HT1080 (cell line): ENCODE results near the gene GMNN. TPM values are rescaled to one million over a fixed set of nuclear protein-coding genes. Genes with fewer than 3 reads are reported as not detected.
A peak's percentile ranks its signal among the peaks of the same experiment; 100 is the strongest.
"Not testable (repeated sequence)": the region's sequence is repeated elsewhere in the genome, so short reads cannot be mapped to it uniquely, and the experiment has no call there.

ENCODE experiments used
- DNase-seq: peaks from one replicate; pipeline ENCODE4 v3.0.0-alpha.2; 2015; ENCODE audit warnings: low read depth
- polyA plus RNA-seq, 2 experiments: library from polyadenylated mRNA; depleted of rRNA; stranded (reverse); fragments of >200 nt; gene quantifications; 2 replicates each; pipeline ENCODE4 v1.2.3, GENCODE V29; 2015
- total RNA-seq: library from RNA; depleted of rRNA; stranded (reverse); fragments of >200 nt; shearing (Covaris generic); gene quantifications from 2 replicates; pipeline ENCODE4 v1.2.3, GENCODE V29; 2014; rRNA removed

GMNN gene
- 78.2 and 78.9 TPM in 2 replicates for total RNA-seq
- 45.1 and 47.0 TPM in 2 replicates for polyA plus RNA-seq (2015; cell fraction: cytosol; rRNA removed)
- polyA plus RNA-seq (2015; cell fraction: nucleus; rRNA removed) = 43.5 and 46.5 TPM in 2 replicates

- DNase-seq = peak; percentile 93
Observed at GRCh38 chr6:24774696-24775519, at the start of gene GMNN. TSS of gene GMNN (plus strand) at chr6:24774937. CDS start at chr6:24777247, 2,310 bp downstream.

- DNase-seq = not testable (repeated sequence)
Observed at GRCh38 chr6:24730653-24731052, 44.1 kb upstream of the GMNN start.

GRCh38 chr6:24731456-24732134, 43.1 kb upstream of the GMNN start:
- DNase-seq = not testable (repeated sequence)

GRCh38 chr6:24734166-24734565, 40.6 kb upstream of the GMNN start:
- no peak for DNase-seq

- DNase-seq = not testable (repeated sequence)
Observed at GRCh38 chr6:24734710-24735109, 40.0 kb upstream of the GMNN start.

- DNase-seq = no peak
Observed at GRCh38 chr6:24738741-24739140, 36.0 kb upstream of the GMNN start.

- peak; percentile 63 for DNase-seq
Observed at GRCh38 chr6:24740861-24741260, 33.9 kb upstream of the GMNN start.

- no peak for DNase-seq
Observed at GRCh38 chr6:24742216-24742738, 32.5 kb upstream of the GMNN start.

- peak; percentile 98 for DNase-seq
Observed at GRCh38 chr6:24743265-24743943, 31.3 kb upstream of the GMNN start.

- DNase-seq = no peak
Observed at GRCh38 chr6:24743944-24744335, 30.8 kb upstream of the GMNN start.

- DNase-seq = no peak
Observed at GRCh38 chr6:24744911-24745310, 29.8 kb upstream of the GMNN start.

- DNase-seq = no peak
Observed at GRCh38 chr6:24749297-24749696, 25.4 kb upstream of the GMNN start.

GRCh38 chr6:24750878-24751277, 23.9 kb upstream of the GMNN start:
- not testable (repeated sequence) for DNase-seq

GRCh38 chr6:24752503-24752902, 22.2 kb upstream of the GMNN start:
- no peak for DNase-seq

- no peak for DNase-seq
Observed at GRCh38 chr6:24752917-24753492, 21.7 kb upstream of the GMNN start.

GRCh38 chr6:24753545-24753944, 21.2 kb upstream of the GMNN start:
- DNase-seq = no peak

- not testable (repeated sequence) for DNase-seq
Observed at GRCh38 chr6:24754378-24754777, 20.4 kb upstream of the GMNN start.

GRCh38 chr6:24755279-24755678, 19.5 kb upstream of the GMNN start:
- no peak for DNase-seq

GRCh38 chr6:24757611-24758010, 17.1 kb upstream of the GMNN start:
- no peak for DNase-seq

GRCh38 chr6:24759718-24760117, 15.0 kb upstream of the GMNN start:
- no peak for DNase-seq

- no peak for DNase-seq
Observed at GRCh38 chr6:24760210-24760609, 14.5 kb upstream of the GMNN start.
